HG02981 (cell line): ENCODE measurements around the gene ACSS1.

Experiments
- ATAC-seq: cut with Tn5 transposase; IDR thresholded peaks from one replicate; pipeline ENCODE4 v1.9.1; 2021; ENCODE audit warnings: mild to moderate bottlenecking, moderate library complexity; ENCODE audit not compliant: unreplicated experiment

ACSS1 gene

DNA sequence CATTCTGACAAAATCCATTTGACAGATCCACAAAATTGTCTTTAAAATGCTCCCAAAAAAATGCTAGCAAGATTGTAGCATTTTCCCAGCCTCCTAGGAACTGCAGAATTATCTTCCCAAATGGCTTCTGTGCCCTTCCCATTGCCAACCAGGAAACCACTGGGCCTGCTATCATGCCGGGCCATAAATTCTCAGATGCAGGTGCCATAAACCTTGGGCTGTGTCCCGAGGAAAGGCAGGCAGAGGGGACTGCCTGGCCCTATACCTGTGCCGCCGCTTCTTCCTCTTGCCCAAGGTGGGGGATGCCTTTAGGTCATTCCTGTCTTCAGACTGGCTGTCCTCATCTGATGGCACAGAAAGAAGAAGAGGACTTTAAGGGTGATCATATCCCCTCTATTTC, 21.2 kb upstream of the ACSS1 start:
- no peak for ATAC-seq

DNA sequence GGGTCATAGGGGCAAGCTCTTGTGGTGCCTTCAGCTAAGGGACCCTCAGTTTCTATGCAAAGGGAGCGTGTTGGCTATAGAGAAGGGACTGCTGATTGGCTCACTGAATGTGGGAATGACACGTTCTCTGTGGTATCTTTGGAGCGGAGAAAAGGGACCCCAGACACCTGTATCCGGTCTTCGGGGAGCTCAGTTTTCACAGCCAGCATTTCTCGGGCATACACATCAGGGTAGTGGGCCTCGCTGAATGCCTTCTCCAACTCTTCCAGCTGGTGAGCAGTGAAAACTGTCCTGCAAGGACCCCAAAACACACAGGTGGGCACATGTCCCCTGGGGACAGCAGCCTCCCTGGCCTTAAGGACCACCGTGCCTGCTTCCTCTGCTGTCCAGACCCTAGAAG, 20.7 kb upstream of the ACSS1 start:
- ATAC-seq: no peak

DNA sequence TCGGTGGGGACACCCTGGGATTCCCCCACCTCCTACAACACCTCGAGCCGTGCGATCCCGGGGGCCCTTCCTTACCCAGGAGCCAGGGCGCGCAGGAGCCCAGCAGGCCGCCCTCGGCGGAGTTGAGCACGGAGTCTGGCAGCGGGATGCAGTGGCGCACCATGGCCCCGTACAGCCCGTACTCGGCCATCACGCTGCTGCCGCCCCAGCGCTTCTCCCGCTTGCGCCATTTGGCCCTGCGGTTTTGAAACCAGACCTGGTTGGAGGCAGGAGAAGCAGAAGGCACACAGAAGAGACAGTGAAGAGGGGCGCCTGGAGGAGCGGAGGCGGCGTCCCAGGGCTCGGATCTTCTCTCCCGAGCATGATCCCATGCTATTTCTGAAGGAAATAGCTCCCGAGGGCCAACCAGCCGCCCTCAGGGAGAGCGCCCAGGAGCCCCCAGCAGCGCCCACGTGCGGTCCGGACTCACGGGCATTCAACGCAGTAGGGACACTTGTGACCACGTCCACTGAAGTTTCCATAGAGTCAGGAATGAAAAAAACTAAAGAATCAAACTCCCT, 19.8 kb upstream of the ACSS1 start:
- ATAC-seq: no peak

DNA sequence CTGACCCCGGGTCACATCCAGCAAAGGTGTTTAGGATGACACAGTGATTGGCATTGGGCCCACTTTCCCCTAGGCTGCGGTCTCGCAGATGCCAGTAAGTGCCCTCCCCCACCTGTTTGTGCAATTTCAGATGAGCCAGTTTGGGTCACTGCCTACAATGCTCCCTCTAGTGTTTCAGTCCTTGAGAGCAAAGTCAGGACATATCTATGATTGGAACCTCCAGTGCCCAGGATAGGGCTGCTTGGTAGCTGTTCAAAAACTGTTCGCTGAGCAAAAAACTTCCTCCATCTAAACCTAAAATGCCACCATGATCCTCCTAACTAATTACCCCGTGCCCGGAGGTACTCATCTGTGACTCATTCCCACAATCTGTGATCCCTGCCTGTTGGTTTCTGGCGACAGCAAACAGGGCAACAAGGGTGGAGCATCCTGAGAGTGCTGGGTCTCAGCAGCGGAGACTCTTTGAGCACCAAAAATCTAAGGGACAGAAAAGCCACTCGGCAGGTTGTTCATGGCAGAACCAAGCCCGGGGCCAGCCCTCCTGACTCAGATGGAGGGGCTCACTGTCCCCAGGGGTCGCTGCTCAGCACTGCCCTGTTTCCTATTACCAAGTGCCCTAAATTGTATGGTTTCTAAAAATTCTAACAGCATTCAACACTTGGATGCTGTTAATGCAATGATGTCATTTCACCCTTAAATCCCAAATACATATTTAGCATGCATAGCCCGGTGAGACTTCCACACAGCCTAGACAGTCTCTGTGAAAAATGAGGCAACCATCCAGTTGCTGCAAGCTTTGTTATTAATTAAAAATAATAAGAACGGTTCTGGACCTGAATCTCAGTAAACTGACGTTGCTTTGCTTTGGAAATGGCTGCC, 19.0 kb upstream of the ACSS1 start:
- no peak for ATAC-seq

DNA sequence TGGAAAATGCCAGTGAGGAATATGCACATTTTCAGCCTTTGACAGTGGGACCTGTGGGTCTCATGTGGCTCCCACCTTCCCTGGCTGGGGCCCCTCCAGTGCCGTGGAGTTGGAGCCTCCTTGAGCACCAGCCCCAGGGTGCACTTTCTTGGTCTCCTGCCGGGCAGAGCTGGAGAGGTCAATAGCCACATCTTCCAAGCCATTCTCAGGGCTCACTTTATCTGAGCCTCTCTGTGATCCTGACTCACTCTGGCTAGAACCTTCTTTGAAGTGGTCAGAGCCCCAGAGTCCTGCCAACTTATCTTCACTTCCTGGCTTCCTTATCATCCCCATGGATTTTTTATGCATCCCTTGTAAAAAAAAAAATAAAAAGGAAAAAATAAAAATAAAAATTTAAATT, 18.3 kb upstream of the ACSS1 start:
- no peak for ATAC-seq

DNA sequence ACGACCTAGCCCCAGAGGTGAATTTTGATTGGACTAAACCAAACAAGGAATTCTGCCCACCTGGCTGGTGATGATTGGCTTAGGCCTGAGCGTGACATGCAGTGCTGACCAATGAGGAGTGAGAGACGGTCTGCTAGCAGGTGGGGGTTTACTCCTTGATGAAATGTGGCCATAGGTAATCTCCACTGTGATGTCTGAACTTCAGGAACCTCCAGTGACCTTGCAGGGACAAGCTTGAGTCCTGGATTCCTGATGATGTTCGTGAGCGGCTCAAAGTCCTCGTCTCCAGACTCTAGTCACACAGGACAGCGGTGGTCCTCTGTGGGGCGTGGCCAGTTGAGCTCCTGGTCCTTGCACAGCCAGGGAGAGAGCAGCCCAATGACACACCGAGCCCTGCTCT, 15.6 kb upstream of the ACSS1 start:
- ATAC-seq: no peak

DNA sequence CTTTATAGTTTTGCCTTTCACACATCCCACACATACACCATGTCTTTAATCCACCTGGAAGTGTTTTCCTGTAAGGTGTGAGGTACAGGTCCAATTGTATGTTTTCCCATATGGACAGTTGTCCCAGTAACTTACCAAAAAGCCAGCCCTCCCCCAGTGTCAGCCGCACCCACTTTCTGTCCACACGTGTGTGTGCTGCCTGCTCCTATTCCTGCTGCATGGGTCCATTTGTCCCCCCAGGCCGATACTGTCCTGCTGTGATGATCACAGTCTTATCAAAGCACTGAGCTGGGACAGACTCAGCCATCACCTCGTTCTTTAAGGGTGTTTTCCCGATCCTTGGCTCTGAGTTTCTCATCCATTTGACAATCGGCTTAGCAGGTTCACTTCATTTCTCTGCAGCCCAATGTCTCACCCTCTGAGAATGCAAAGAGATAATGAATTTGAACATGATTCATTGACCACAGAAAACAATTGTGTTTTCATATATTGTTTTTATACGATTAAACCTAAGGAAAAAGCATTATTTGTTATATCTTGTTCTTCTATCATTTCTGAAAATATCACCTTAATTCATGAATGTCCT, 14.4 kb upstream of the ACSS1 start:
- no peak for ATAC-seq

DNA sequence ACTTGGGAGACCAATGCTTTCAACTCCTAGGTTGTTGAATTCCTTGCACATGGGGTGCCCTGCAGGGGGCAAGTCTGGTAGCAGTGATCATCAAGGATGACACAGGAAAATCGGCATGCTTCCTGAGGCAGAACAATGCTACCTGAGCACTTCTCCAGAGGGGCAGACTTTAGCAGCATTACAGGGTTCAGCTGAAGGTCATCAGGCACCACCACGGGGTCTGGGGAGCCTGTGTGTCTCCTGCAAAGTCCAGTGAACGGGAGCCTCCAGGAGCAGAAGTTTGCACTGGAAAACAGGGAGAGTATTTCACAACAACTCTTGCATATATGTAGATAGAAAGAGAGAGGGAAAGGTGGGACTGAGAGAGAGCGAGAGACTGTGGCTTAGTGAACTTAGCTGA, 13.8 kb upstream of the ACSS1 start:
- no peak for ATAC-seq

DNA sequence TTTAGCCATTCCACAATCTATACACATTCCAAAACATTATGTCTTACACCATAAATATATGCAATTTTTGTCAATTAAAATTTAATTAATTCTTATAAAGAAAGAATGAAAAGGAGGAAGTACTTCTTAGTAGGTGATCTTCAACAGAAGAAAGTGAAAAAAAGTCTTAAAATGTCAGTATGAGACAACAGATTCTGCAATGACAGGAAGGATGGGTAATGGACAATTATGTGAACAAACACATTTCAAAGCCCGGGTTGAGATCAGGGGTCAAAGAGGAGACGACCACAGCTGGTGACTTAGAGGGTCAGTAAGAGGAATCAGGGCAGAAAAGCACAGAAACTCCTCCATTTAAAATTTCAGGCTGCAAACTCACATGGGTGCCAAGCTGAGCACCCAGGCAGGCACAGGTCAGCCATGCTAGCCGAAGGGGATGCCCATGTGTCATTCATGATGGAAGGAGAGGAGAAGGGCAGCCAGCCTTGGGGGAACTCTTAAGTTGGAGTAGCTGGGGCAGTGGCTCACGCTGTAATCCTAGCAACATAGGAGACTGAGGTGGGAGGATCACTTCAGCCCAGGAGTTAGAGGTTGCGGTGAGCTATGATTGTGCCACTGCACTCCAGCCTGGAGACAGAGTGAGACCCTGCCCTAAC, 13.0 kb upstream of the ACSS1 start:
- no peak for ATAC-seq

DNA sequence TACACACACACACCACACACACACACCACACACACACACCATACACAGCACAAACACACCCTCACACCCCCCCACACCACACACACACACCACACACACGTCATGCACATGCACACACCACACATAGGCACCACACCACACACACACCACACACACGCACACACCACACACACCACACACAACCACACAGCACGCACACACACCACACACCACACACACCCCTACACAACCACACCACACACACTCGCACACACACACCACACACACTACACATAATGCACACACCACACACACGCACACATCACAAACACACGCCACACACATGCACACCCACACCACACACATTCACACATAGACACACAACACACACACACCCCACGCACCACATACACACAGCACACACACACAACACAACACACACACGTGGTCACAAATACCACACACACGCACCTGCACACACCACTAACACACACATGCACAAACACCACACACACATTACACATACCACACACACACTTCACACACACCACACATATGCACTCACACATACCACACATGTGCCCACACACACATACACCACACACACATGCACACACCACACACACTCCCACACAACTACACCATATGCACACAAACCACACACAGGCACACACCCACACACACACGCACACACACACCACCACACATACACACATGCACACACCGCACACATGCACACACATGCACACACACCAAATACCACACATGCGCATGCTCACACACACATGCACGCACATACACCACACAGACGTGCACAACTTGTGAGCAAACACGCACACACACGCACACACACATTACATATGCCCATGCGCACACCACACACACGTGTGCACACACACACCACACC, 9.4 kb upstream of the ACSS1 start:
- ATAC-seq: no peak

DNA sequence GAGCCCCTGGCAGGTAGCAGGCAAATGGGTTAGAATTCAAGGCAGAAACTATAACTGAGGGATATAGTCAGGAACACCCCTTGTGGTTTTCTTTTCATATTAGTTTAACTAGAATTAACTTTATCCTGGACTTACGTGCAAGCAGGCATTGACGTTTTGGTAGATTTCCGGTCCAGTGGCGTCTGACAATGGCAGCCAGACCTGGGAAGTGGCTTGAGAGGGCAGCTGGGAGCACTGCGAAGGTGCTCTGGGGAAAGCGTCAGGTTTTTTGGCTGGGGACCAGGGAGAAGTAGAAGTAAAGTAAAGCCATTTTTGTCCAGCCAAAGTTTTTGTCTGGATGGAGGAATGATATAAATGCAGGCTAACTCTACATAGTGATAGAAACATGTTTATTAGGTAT, 8.4 kb upstream of the ACSS1 start:
- ATAC-seq: no peak

DNA sequence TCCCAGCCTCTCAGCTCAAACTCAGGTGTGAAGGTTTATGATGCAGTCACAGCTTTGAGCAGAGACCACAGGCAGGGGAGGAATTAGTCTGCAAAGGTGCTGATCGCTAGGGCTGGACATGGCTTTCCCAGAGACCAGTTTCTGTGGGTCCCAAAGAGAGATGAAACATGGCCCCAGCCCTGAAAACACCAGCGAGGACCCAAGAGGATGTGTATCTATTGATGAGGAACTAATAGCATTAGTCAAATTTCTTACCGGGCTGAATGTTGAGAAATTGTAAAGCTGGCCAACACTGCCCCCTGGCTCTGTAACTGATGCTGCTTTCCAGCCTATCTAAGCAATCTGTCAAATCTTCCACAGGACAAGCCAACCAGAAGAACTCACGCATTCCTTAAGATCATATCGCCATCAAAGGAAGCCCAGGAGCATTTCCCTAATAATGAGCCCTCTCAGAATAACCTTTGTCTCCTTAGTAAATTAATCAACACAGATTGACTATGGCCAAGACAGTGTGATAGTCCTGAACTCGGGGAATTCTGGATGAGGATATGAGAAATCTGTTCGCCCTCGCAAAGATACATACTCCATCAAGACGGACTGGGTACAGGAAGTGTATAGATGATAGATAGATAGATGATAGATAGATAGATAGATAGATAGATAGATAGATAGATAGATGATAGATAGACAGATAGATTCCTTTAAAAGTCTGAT, 7.8 kb upstream of the ACSS1 start:
- peak; percentile 79 for ATAC-seq

DNA sequence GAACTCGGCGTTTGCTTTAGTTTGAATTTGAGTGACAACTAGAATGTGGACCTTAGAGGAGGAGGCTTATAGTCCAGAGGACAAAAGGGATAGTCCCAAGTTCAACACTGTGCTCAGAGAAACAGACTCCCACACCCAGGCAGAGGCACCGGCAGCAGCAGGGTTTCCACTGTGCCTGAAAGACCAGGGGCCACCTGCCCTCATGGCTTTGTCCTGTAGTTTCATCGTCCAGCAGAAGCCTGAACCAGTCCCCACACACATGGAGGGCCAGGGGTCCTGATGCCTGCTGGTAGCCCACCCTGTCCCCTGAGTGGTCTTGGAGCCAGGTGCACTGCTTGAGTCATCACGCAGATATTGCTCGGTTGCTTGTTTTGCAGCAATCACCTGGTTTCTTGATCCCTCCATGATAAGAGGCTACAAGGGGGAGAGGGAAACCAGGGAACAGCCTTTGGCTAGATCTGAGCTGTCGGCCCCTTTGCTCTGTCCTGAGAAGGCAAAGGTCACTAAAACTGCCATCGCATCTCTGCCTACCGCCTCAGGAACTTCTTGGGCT, 7.2 kb upstream of the ACSS1 start:
- no peak for ATAC-seq

DNA sequence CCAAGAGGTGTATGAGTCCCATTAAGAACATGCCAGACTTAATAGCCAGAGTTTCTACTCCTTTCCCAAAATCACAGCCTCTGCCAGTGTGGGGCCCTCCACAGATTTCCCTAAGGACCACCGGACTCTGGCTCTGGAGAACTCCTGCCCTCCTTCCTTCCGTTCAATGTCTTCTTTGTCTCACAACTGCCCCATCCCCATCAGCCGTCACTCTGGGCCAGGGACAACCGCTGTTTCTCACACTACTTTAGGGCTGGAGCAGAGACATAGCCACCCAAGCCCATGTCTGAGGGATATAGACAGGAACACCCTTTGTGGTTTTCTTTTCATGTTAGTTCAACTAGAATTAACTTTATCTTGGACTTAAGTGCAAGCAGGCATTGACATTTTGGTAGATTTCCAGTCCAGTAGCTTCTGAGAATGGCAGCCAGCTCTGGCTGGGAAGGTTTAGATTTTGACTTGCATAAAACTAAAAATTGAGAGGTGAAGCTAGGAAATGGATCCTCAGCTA, 6.7 kb upstream of the ACSS1 start:
- ATAC-seq: no peak

DNA sequence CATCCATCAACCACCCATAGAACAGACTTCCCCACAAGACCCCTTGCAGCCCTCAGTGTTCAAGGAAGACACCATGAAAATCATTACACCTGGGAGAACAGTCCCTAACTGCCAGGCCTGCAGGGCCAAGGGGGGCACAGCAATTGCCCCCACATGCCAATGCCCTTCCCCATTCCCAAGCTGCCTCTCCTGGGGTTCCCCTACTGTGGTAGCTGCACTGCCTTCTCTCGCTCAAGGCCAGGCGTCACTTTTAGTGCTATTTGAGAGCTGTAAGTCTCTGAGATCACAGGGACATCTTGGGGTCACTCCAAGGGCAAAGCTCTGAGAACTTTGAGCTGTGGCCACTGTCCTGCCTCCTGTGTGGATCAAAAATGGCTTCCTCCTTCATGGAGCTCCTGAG, 6.0 kb upstream of the ACSS1 start:
- no peak for ATAC-seq

DNA sequence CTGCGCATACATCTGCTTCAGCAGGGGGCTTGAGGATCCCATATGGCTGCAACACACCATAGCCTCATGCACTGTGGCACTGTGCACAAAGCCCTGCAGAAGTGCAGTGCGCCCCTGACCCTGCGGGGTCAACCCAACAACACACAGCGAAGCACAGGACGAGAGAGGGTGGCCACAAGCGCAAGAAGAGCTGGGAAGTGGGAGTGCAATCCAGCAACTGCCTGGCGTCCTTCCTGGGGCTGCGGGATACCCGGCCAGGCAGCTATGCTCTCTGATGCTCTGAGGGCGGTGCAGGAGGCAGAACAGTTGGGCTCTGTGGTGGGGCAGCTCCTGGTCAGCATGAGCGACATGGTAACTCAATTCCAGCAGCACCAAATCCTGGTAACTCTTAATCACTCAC, 5.6 kb upstream of the ACSS1 start:
- no peak for ATAC-seq

DNA sequence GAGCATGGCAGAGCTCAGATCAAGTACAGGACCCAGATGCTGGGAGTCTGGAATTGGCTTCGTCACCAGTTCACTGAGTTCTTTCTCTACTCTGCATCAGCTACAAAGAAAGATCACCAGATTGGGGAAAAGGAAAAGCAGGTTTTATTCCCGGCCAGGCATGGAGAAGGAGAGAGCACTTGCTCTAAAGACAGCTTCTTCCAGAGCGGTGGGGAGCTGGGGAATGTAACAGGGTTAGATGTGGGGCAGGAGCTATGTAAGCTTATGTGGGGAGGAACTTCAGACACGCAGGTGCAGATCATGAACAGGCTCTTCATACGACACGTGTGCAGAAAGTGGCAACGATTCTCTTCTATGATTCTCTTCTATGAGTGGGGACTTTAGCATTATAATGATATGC, 4.9 kb upstream of the ACSS1 start:
- ATAC-seq: no peak

DNA sequence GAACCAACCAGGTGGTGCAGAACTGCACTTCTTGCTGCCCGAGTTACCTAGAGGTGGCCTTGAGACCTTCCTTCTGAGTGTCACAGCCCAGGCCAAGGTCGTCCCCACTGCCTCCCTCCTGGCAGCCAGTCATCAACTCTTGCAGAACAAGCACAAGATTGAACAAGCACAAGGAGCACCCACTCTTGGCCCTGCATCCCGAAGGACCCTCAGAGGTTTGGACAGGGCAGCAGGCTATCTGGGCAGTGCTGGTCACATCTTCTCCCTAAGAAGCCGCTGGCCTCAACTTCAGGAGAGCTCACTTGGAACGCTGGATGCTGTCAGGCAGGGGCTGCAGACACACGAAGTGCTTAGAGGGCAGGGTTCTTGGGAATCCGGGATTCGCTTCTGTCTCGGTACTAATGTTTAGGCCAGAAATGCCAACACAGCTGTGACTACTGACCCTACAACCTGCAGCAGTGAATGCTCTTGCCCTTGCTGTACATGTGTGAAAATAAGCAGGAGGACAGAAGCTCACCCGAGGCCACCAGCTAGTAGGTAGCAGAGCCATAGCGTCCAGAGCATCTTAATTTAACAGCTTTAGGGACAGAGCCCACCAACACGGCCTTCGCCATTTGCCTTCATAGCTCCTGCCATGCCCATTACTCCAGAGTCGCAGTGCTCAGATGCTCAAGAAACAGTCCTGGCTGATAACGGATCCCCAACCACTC, 4.0 kb upstream of the ACSS1 start:
- no peak for ATAC-seq
